ENCODE measurements around the gene TAS1R2.
"Not testable (repeated sequence)": the region's sequence is repeated elsewhere in the genome, so short reads cannot be mapped to it uniquely, and the experiment has no call there.

TAS1R2 gene

GRCh38 chr1:18868354-18868753 is 8.9 kb upstream of the TAS1R2 start:
- no peak for DNase-seq

GRCh38 chr1:18866846-18867245 is 7.4 kb upstream of the TAS1R2 start:
- no peak for DNase-seq

- no peak for DNase-seq
Observed at GRCh38 chr1:18866314-18866713, 6.9 kb upstream of the TAS1R2 start.

- DNase-seq: no peak
Observed at GRCh38 chr1:18865176-18865575, 5.7 kb upstream of the TAS1R2 start.

GRCh38 chr1:18861590-18861989 is 2.1 kb upstream of the TAS1R2 start:
- no peak for DNase-seq

GRCh38 chr1:18861082-18861481 is 1.6 kb upstream of the TAS1R2 start:
- no peak for DNase-seq

GRCh38 chr1:18858070-18858688 is 1.3 kb downstream of the TAS1R2 start:
- DNase-seq: no peak

GRCh38 chr1:18856435-18856834 is 3.0 kb downstream of the TAS1R2 start:
- no peak for DNase-seq

GRCh38 chr1:18855573-18855972 is 3.9 kb downstream of the TAS1R2 start:
- no peak for DNase-seq

- no peak for DNase-seq
Observed at GRCh38 chr1:18854331-18855025, 5.0 kb downstream of the TAS1R2 start.

GRCh38 chr1:18852501-18852900 is 7.0 kb downstream of the TAS1R2 start:
- no peak for DNase-seq

GRCh38 chr1:18849261-18849711 is 10.2 kb downstream of the TAS1R2 start:
- no peak for DNase-seq

GRCh38 chr1:18847723-18848122 is 11.7 kb downstream of the TAS1R2 start:
- not testable (repeated sequence) for DNase-seq

GRCh38 chr1:18840145-18840544 is 19.3 kb downstream of the TAS1R2 start:
- DNase-seq: no peak

GRCh38 chr1:18836654-18837053 is 22.8 kb downstream of the TAS1R2 start:
- DNase-seq: no peak

GRCh38 chr1:18832319-18832718 is 27.1 kb downstream of the TAS1R2 start:
- not testable (repeated sequence) for DNase-seq

- no peak for DNase-seq
Observed at GRCh38 chr1:18831656-18832055, 27.8 kb downstream of the TAS1R2 start.

GRCh38 chr1:18830596-18830995 is 28.9 kb downstream of the TAS1R2 start:
- DNase-seq: no peak

- no peak for DNase-seq
Observed at GRCh38 chr1:18829671-18830070, 29.8 kb downstream of the TAS1R2 start.

GRCh38 chr1:18828224-18828623 is 31.2 kb downstream of the TAS1R2 start:
- DNase-seq: no peak

- no peak for DNase-seq
Observed at GRCh38 chr1:18823438-18823837, 36.0 kb downstream of the TAS1R2 start.

GRCh38 chr1:18820791-18821641 is 38.4 kb downstream of the TAS1R2 start:
- peak; percentile 15 for DNase-seq

GRCh38 chr1:18819986-18820790 is 39.3 kb downstream of the TAS1R2 start:
- DNase-seq: no peak
